DMS153 treated with DMSO at 0.1 percent for 48 hours (cell line): ENCODE results near the gene WDR5.
"Not testable (repeated sequence)": the region's sequence is repeated elsewhere in the genome, so short reads cannot be mapped to it uniquely, and the experiment has no call there.

ENCODE experiments used
- DNase-seq: peaks from one replicate; lab custom pipeline; 2025; ENCODE audit not compliant: unreplicated experiment; lab: John Stamatoyannopoulos, UW

WDR5 gene

GRCh38 chr9:134135343-134136117 is at the start of gene WDR5:
Gene WDR5 (plus strand): TSS chr9:134136082. CDS start chr9:134139878, 3,796 bp downstream.
- DNase-seq = peak; percentile 84

- no peak for DNase-seq
Measured at GRCh38 chr9:134088063-134088725, 47.7 kb upstream of the WDR5 start.

- no peak for DNase-seq
Measured at GRCh38 chr9:134089972-134090371, 45.9 kb upstream of the WDR5 start.

- DNase-seq = peak; percentile 43
Measured at GRCh38 chr9:134099123-134099761, 36.6 kb upstream of the WDR5 start.

- no peak for DNase-seq
Measured at GRCh38 chr9:134100040-134100439, 35.8 kb upstream of the WDR5 start.

GRCh38 chr9:134101133-134101532 is 34.7 kb upstream of the WDR5 start:
- not testable (repeated sequence) for DNase-seq

- DNase-seq = no peak
Measured at GRCh38 chr9:134101623-134102149, 34.2 kb upstream of the WDR5 start.

GRCh38 chr9:134103391-134103998 is 32.4 kb upstream of the WDR5 start:
- no peak for DNase-seq

- DNase-seq = no peak
Measured at GRCh38 chr9:134111064-134111463, 24.8 kb upstream of the WDR5 start.

GRCh38 chr9:134112561-134112960 is 23.3 kb upstream of the WDR5 start:
- DNase-seq = no peak

GRCh38 chr9:134118972-134119371 is 16.9 kb upstream of the WDR5 start:
- not testable (repeated sequence) for DNase-seq

GRCh38 chr9:134123764-134124128 is 12.1 kb upstream of the WDR5 start:
- no peak for DNase-seq

- no peak for DNase-seq
Measured at GRCh38 chr9:134125413-134126095, 10.3 kb upstream of the WDR5 start.

GRCh38 chr9:134126373-134126772 is 9.5 kb upstream of the WDR5 start:
- DNase-seq = no peak

GRCh38 chr9:134127065-134127580 is 8.8 kb upstream of the WDR5 start:
- no peak for DNase-seq

- no peak for DNase-seq
Measured at GRCh38 chr9:134127616-134128015, 8.3 kb upstream of the WDR5 start.

- no peak for DNase-seq
Measured at GRCh38 chr9:134128727-134129679, 6.9 kb upstream of the WDR5 start.

GRCh38 chr9:134130503-134131375 is 5.1 kb upstream of the WDR5 start:
- DNase-seq = peak; percentile 33
